AG08396 (cell line): Measurements from ENCODE around the gene GOLGA5.
A peak's percentile ranks its signal among the peaks of the same experiment; 100 is the strongest.
"Not testable (repeated sequence)": the region's sequence is repeated elsewhere in the genome, so short reads cannot be mapped to it uniquely, and the experiment has no call there.

Source experiments
- DNase-seq: peaks from one replicate; pipeline ENCODE4 v3.0.0; 2012; ENCODE audit warnings: low spot score, mixed read lengths

Gene GOLGA5

GRCh38 chr14:92832137-92832700 lies 38.1 kb downstream of the GOLGA5 start:
- no peak for DNase-seq

GRCh38 chr14:92841930-92842329 lies 47.8 kb downstream of the GOLGA5 start:
- no peak for DNase-seq

GRCh38 chr14:92844204-92844603 lies 50.1 kb downstream of the GOLGA5 start:
- no peak for DNase-seq

GRCh38 chr14:92846162-92846897 lies 52.2 kb downstream of the GOLGA5 start:
- peak; percentile 63 for DNase-seq

- DNase-seq = no peak
These were observed 53.2 kb downstream of the GOLGA5 start for GRCh38 chr14:92847278-92847677.

- DNase-seq = no peak
These were observed 53.6 kb downstream of the GOLGA5 start for GRCh38 chr14:92847749-92848148.

GRCh38 chr14:92848887-92849286 lies 54.8 kb downstream of the GOLGA5 start:
- no peak for DNase-seq

GRCh38 chr14:92850492-92850891 lies 56.4 kb downstream of the GOLGA5 start:
- DNase-seq = peak; percentile 29

GRCh38 chr14:92853136-92853535 lies 59.0 kb downstream of the GOLGA5 start:
- DNase-seq = not testable (repeated sequence)

GRCh38 chr14:92860049-92860840 lies 66.1 kb downstream of the GOLGA5 start:
- DNase-seq = no peak

GRCh38 chr14:92861856-92862745 lies 68.0 kb downstream of the GOLGA5 start:
- DNase-seq = no peak

- no peak for DNase-seq
These were observed 69.4 kb downstream of the GOLGA5 start for GRCh38 chr14:92863286-92864080.

GRCh38 chr14:92865674-92866073 lies 71.6 kb downstream of the GOLGA5 start:
- no peak for DNase-seq

- no peak for DNase-seq
These were observed 72.2 kb downstream of the GOLGA5 start for GRCh38 chr14:92866181-92866752.

- DNase-seq = no peak
These were observed 73.1 kb downstream of the GOLGA5 start for GRCh38 chr14:92866901-92867865.

- no peak for DNase-seq
These were observed 81.0 kb downstream of the GOLGA5 start for GRCh38 chr14:92874962-92875661.

GRCh38 chr14:92877757-92878431 lies 83.8 kb downstream of the GOLGA5 start:
- DNase-seq = no peak

GRCh38 chr14:92880351-92880750 lies 86.2 kb downstream of the GOLGA5 start:
- DNase-seq = no peak
